Activated CD8-positive, alpha-beta memory T cell treated with anti-CD3 and anti-CD28 coated beads, Interleukin-2, amount 50 U/mL, for 4 hours (primary cell): ENCODE data around the gene TSSK2.
A peak's percentile ranks its signal among the peaks of the same experiment; 100 is the strongest.

Experiments used
- DNase-seq: peaks from one replicate; pipeline ENCODE4 v3.0.0-alpha.2; 2020

The TSSK2 gene

GRCh38 chr22:19172213-19173046 lies 41.3 kb downstream of the TSSK2 start:
- DNase-seq = no peak

- no peak for DNase-seq
These were observed 42.2 kb downstream of the TSSK2 start for GRCh38 chr22:19173047-19174035.

GRCh38 chr22:19174106-19175025 lies 43.3 kb downstream of the TSSK2 start:
- DNase-seq = no peak

- no peak for DNase-seq
These were observed 44.0 kb downstream of the TSSK2 start for GRCh38 chr22:19175026-19175601.

- DNase-seq = no peak
These were observed 44.6 kb downstream of the TSSK2 start for GRCh38 chr22:19175602-19176174.

- DNase-seq = no peak
These were observed 45.1 kb downstream of the TSSK2 start for GRCh38 chr22:19176175-19176643.

- no peak for DNase-seq
These were observed 45.6 kb downstream of the TSSK2 start for GRCh38 chr22:19176732-19177131.

- DNase-seq = no peak
These were observed 46.3 kb downstream of the TSSK2 start for GRCh38 chr22:19177164-19178064.

- peak; percentile 59 for DNase-seq
These were observed 47.1 kb downstream of the TSSK2 start for GRCh38 chr22:19178065-19178656.

GRCh38 chr22:19178657-19179496 lies 47.8 kb downstream of the TSSK2 start, which contains the start of gene SLC25A1:
SLC25A1 (minus strand) TSS chr22:19178736; CDS start chr22:19178673, 63 bp downstream.
- DNase-seq = peak; percentile 85

- no peak for DNase-seq
These were observed 48.5 kb downstream of the TSSK2 start for GRCh38 chr22:19179497-19180048.

- no peak for DNase-seq
These were observed 49.1 kb downstream of the TSSK2 start for GRCh38 chr22:19180234-19180633.

GRCh38 chr22:19180740-19181410 lies 49.8 kb downstream of the TSSK2 start:
- DNase-seq = no peak

GRCh38 chr22:19181786-19182471 lies 50.8 kb downstream of the TSSK2 start:
- DNase-seq = no peak
